ENCODE results near the gene PSD4. TPM values are rescaled to one million over a fixed set of nuclear protein-coding genes. Genes with fewer than 3 reads are reported as not detected.

PSD4 gene
- total RNA-seq: 124 TPM
- 10 to 100 TPM; 18.1 to 26.3 (median 20.7) TPM for polyA plus RNA-seq

- ATAC-seq (ENCODE audit: low read depth in 2 of 2): peak; percentile 83 to 84
Measured at GRCh38 chr2:113173542-113174375, at the start of gene PSD4. Gene PSD4, plus strand, starts transcription at chr2:113173971. Its CDS starts 8,486 bp downstream, at chr2:113182457.

GRCh38 chr2:113124181-113124961 lies 49.4 kb upstream of the PSD4 start:
- peak overlapping the region in 2 of 3 donors; percentile 18 to 44 for H3K27ac Mint-ChIP-seq
- H3K9me3 Mint-ChIP-seq: no peaks in the 10 kb centered on the region
- Histone ChIP-seq H3K36me3 (ENCODE audit: control insufficient read depth, insufficient read depth, low read length) (no peaks in the 10 kb centered on the region), H3K4me3 (ENCODE audit: low read depth, low read length) (no peak overlapping the region), H3K27ac (ENCODE audit: insufficient read depth, low read length, poor library complexity, severe bottlenecking) (no peak overlapping the region), H3K27me3 (ENCODE audit: control insufficient read depth, insufficient read depth, low read length) (no peaks in the 10 kb centered on the region), H3K9me3 (ENCODE audit: control insufficient read depth in 2 of 2, low read length in 2 of 2) (no peaks in the 10 kb centered on the region), H3K4me1 (ENCODE audit: control insufficient read depth, insufficient read depth, low read length, poor library complexity, severe bottlenecking) (no peaks in the 10 kb centered on the region)
- no peaks in the 10 kb centered on the region for H3K36me3 Mint-ChIP-seq
- ATAC-seq (ENCODE audit: low read depth in 2 of 2) (peak in 1 of 2 donors; percentile 10), DNase-seq (no peak)
- H3K4me1 Mint-ChIP-seq: peaks cover 0 to 19% (median 9%) of the 10 kb centered on the region in 4 donors
- peaks cover 4% of the 10 kb centered on the region for H3K27me3 Mint-ChIP-seq
- no peak overlapping the region for H3K4me3 Mint-ChIP-seq

More at GRCh38 chr2:113173542-113174375, at the start of gene PSD4:
- H3K4me1 ChIP-seq (ENCODE audit: control insufficient read depth, insufficient read depth, low read length, poor library complexity, severe bottlenecking): peaks cover 80% of the 10 kb centered on the region
- peaks cover 16 to 82% (median 65%) of the 10 kb centered on the region in 4 donors for H3K4me1 Mint-ChIP-seq
- peaks cover 0 to 2% (median 0%) of the 10 kb centered on the region in 7 donors for H3K9me3 Mint-ChIP-seq
- peaks cover 11% of the 10 kb centered on the region for H3K27me3 Mint-ChIP-seq
- no peaks in the 10 kb centered on the region for H3K27me3 ChIP-seq (ENCODE audit: control insufficient read depth, insufficient read depth, low read length)
- peak within 1 kb of the TSS; percentile 91 to 99 (median 95) for H3K27ac Mint-ChIP-seq
- DNase-seq: peak; percentile 75 to 97 (median 88)
- no peaks in the 10 kb centered on the region for H3K9me3 ChIP-seq (ENCODE audit: control insufficient read depth in 2 of 2, low read length in 2 of 2)
- H3K27ac ChIP-seq (ENCODE audit: insufficient read depth, low read length, poor library complexity, severe bottlenecking): peak within 1 kb of the TSS; percentile 87
- peaks cover 7% of the 10 kb centered on the region for H3K36me3 ChIP-seq (ENCODE audit: control insufficient read depth, insufficient read depth, low read length)
- peak within 1 kb of the TSS; percentile 87 for H3K4me3 ChIP-seq (ENCODE audit: low read depth, low read length)
- peaks cover 18% of the 10 kb centered on the region for H3K36me3 Mint-ChIP-seq
- peak within 1 kb of the TSS; percentile 90 to 92 (median 92) for H3K4me3 Mint-ChIP-seq

GRCh38 chr2:113124984-113125855 lies 48.6 kb upstream of the PSD4 start:
- ATAC-seq (ENCODE audit: low read depth in 2 of 2): no peak
- Histone ChIP-seq H3K27ac (ENCODE audit: insufficient read depth, low read length, poor library complexity, severe bottlenecking) (no peak overlapping the region), H3K4me1 (ENCODE audit: control insufficient read depth, insufficient read depth, low read length, poor library complexity, severe bottlenecking) (no peaks in the 10 kb centered on the region), H3K4me3 (ENCODE audit: low read depth, low read length) (no peak overlapping the region), H3K27me3 (ENCODE audit: control insufficient read depth, insufficient read depth, low read length) (no peaks in the 10 kb centered on the region), H3K36me3 (ENCODE audit: control insufficient read depth, insufficient read depth, low read length) (no peaks in the 10 kb centered on the region), H3K9me3 (ENCODE audit: control insufficient read depth in 2 of 2, low read length in 2 of 2) (no peaks in the 10 kb centered on the region)
- no peak for DNase-seq
- H3K27ac Mint-ChIP-seq: peak overlapping the region in 1 of 3 donors; percentile 60
- H3K4me1 Mint-ChIP-seq: peaks cover 0 to 19% (median 9%) of the 10 kb centered on the region in 4 donors
- H3K27me3 Mint-ChIP-seq: peaks cover 4% of the 10 kb centered on the region
- no peaks in the 10 kb centered on the region for H3K36me3 Mint-ChIP-seq
- H3K9me3 Mint-ChIP-seq: no peaks in the 10 kb centered on the region
- no peak overlapping the region for H3K4me3 Mint-ChIP-seq

GRCh38 chr2:113126845-113127645 lies 46.7 kb upstream of the PSD4 start, which contains the start of gene IL1RN:
Gene IL1RN, plus strand, starts transcription at chr2:113127598. Its CDS starts 27 bp downstream, at chr2:113127625.
- Mint-ChIP-seq H3K9me3 (no peaks in the 10 kb centered on the region), H3K4me1 (peaks cover 0 to 17% (median 7%) of the 10 kb centered on the region in 4 donors), H3K4me3 (no peak within 1 kb of the TSS), H3K36me3 (no peaks in the 10 kb centered on the region), H3K27ac (peak within 1 kb of the TSS in 1 of 3 donors; percentile 26), H3K27me3 (peaks cover 4% of the 10 kb centered on the region)
- H3K27me3 ChIP-seq (ENCODE audit: control insufficient read depth, insufficient read depth, low read length): no peaks in the 10 kb centered on the region
- H3K27ac ChIP-seq (ENCODE audit: insufficient read depth, low read length, poor library complexity, severe bottlenecking): no peak within 1 kb of the TSS
- H3K9me3 ChIP-seq (ENCODE audit: control insufficient read depth in 2 of 2, low read length in 2 of 2): no peaks in the 10 kb centered on the region
- ATAC-seq (ENCODE audit: low read depth in 2 of 2) (peak in 1 of 2 donors; percentile 32), DNase-seq (no peak)
- H3K4me1 ChIP-seq (ENCODE audit: control insufficient read depth, insufficient read depth, low read length, poor library complexity, severe bottlenecking): no peaks in the 10 kb centered on the region
- H3K36me3 ChIP-seq (ENCODE audit: control insufficient read depth, insufficient read depth, low read length): no peaks in the 10 kb centered on the region
- no peak within 1 kb of the TSS for H3K4me3 ChIP-seq (ENCODE audit: low read depth, low read length)

GRCh38 chr2:113127646-113128570 lies 45.9 kb upstream of the PSD4 start:
- no peaks in the 10 kb centered on the region for H3K36me3 ChIP-seq (ENCODE audit: control insufficient read depth, insufficient read depth, low read length)
- no peaks in the 10 kb centered on the region for H3K36me3 Mint-ChIP-seq
- H3K4me3 Mint-ChIP-seq: no peak overlapping the region
- no peaks in the 10 kb centered on the region for H3K9me3 ChIP-seq (ENCODE audit: control insufficient read depth in 2 of 2, low read length in 2 of 2)
- H3K27me3 ChIP-seq (ENCODE audit: control insufficient read depth, insufficient read depth, low read length): no peaks in the 10 kb centered on the region
- no peak overlapping the region for H3K4me3 ChIP-seq (ENCODE audit: low read depth, low read length)
- no peak overlapping the region for H3K27ac ChIP-seq (ENCODE audit: insufficient read depth, low read length, poor library complexity, severe bottlenecking)
- H3K27ac Mint-ChIP-seq: peak overlapping the region in 1 of 3 donors; percentile 26
- peaks cover 0 to 17% (median 7%) of the 10 kb centered on the region in 4 donors for H3K4me1 Mint-ChIP-seq
- H3K9me3 Mint-ChIP-seq: no peaks in the 10 kb centered on the region
- H3K27me3 Mint-ChIP-seq: peaks cover 4% of the 10 kb centered on the region
- H3K4me1 ChIP-seq (ENCODE audit: control insufficient read depth, insufficient read depth, low read length, poor library complexity, severe bottlenecking): no peaks in the 10 kb centered on the region
- ATAC-seq (ENCODE audit: low read depth in 2 of 2): no peak
- DNase-seq: no peak

GRCh38 chr2:113129519-113130078 lies 44.2 kb upstream of the PSD4 start:
- Histone ChIP-seq H3K36me3 (ENCODE audit: control insufficient read depth, insufficient read depth, low read length) (no peaks in the 10 kb centered on the region), H3K4me1 (ENCODE audit: control insufficient read depth, insufficient read depth, low read length, poor library complexity, severe bottlenecking) (no peaks in the 10 kb centered on the region), H3K4me3 (ENCODE audit: low read depth, low read length) (no peak overlapping the region), H3K27me3 (ENCODE audit: control insufficient read depth, insufficient read depth, low read length) (no peaks in the 10 kb centered on the region), H3K27ac (ENCODE audit: insufficient read depth, low read length, poor library complexity, severe bottlenecking) (no peak overlapping the region), H3K9me3 (ENCODE audit: control insufficient read depth in 2 of 2, low read length in 2 of 2) (no peaks in the 10 kb centered on the region)
- H3K4me1 Mint-ChIP-seq: peaks cover 0 to 10% (median 3%) of the 10 kb centered on the region in 4 donors
- no peak overlapping the region for H3K4me3 Mint-ChIP-seq
- no peaks in the 10 kb centered on the region for H3K27me3 Mint-ChIP-seq
- H3K9me3 Mint-ChIP-seq: no peaks in the 10 kb centered on the region
- ATAC-seq (ENCODE audit: low read depth in 2 of 2) (no peak), DNase-seq (no peak)
- H3K36me3 Mint-ChIP-seq: no peaks in the 10 kb centered on the region
- no peak overlapping the region for H3K27ac Mint-ChIP-seq
